ENCODE measurements around the gene GNAZ.
"Not testable (repeated sequence)": the region's sequence is repeated elsewhere in the genome, so short reads cannot be mapped to it uniquely, and the experiment has no call there.

The GNAZ gene

GRCh38 chr22:23070418-23071229 is at the start of gene GNAZ:
Gene GNAZ (plus strand): TSS chr22:23070519. CDS start chr22:23095696, 25,177 bp downstream.
- DNase-seq, result peak; percentile 5
- in situ Hi-C loops (cut with HindIII; ENCODE audit: low pct_ligation_motif_present, low pct_unique_long_range_greater_than_20kb, low sequenced_read_pairs), result no loop called here

GRCh38 chr22:23020659-23021293 is 49.5 kb upstream of the GNAZ start:
- in situ Hi-C loops (cut with HindIII; ENCODE audit: low pct_ligation_motif_present, low pct_unique_long_range_greater_than_20kb, low sequenced_read_pairs), result no loop called here
- no peak for DNase-seq

GRCh38 chr22:23021660-23022353 is 48.5 kb upstream of the GNAZ start:
- in situ Hi-C loops (cut with HindIII; ENCODE audit: low pct_ligation_motif_present, low pct_unique_long_range_greater_than_20kb, low sequenced_read_pairs); DNase-seq: not testable (repeated sequence)

- no peak for DNase-seq
- in situ Hi-C loops (cut with HindIII; ENCODE audit: low pct_ligation_motif_present, low pct_unique_long_range_greater_than_20kb, low sequenced_read_pairs), result no loop called here
These were observed 47.0 kb upstream of the GNAZ start for GRCh38 chr22:23023294-23023693.

- DNase-seq, result no peak
- in situ Hi-C loops (cut with HindIII; ENCODE audit: low pct_ligation_motif_present, low pct_unique_long_range_greater_than_20kb, low sequenced_read_pairs), result no loop called here
These were observed 43.5 kb upstream of the GNAZ start for GRCh38 chr22:23026777-23027176.

GRCh38 chr22:23027849-23028248 is 42.5 kb upstream of the GNAZ start:
- in situ Hi-C loops (cut with HindIII; ENCODE audit: low pct_ligation_motif_present, low pct_unique_long_range_greater_than_20kb, low sequenced_read_pairs); DNase-seq: not testable (repeated sequence)

- DNase-seq, result no peak
- in situ Hi-C loops (cut with HindIII; ENCODE audit: low pct_ligation_motif_present, low pct_unique_long_range_greater_than_20kb, low sequenced_read_pairs), result no loop called here
These were observed 40.6 kb upstream of the GNAZ start for GRCh38 chr22:23029521-23030228.

GRCh38 chr22:23031381-23031780 is 38.9 kb upstream of the GNAZ start:
- in situ Hi-C loops (cut with HindIII; ENCODE audit: low pct_ligation_motif_present, low pct_unique_long_range_greater_than_20kb, low sequenced_read_pairs), result no loop called here
- DNase-seq, result no peak

- in situ Hi-C loops (cut with HindIII; ENCODE audit: low pct_ligation_motif_present, low pct_unique_long_range_greater_than_20kb, low sequenced_read_pairs), result no loop called here
- no peak for DNase-seq
These were observed 38.5 kb upstream of the GNAZ start for GRCh38 chr22:23031786-23032185.

GRCh38 chr22:23032658-23033057 is 37.7 kb upstream of the GNAZ start:
- in situ Hi-C loops (cut with HindIII; ENCODE audit: low pct_ligation_motif_present, low pct_unique_long_range_greater_than_20kb, low sequenced_read_pairs), result no loop called here
- no peak for DNase-seq

- no peak for DNase-seq
- in situ Hi-C loops (cut with HindIII; ENCODE audit: low pct_ligation_motif_present, low pct_unique_long_range_greater_than_20kb, low sequenced_read_pairs), result no loop called here
These were observed 37.0 kb upstream of the GNAZ start for GRCh38 chr22:23033116-23033905.

GRCh38 chr22:23034621-23035556 is 35.4 kb upstream of the GNAZ start:
- no peak for DNase-seq
- in situ Hi-C loops (cut with HindIII; ENCODE audit: low pct_ligation_motif_present, low pct_unique_long_range_greater_than_20kb, low sequenced_read_pairs), result no loop called here

- in situ Hi-C loops (cut with HindIII; ENCODE audit: low pct_ligation_motif_present, low pct_unique_long_range_greater_than_20kb, low sequenced_read_pairs), result no loop called here
- no peak for DNase-seq
These were observed 34.6 kb upstream of the GNAZ start for GRCh38 chr22:23035557-23036277.

GRCh38 chr22:23036684-23037428 is 33.5 kb upstream of the GNAZ start:
- in situ Hi-C loops (cut with HindIII; ENCODE audit: low pct_ligation_motif_present, low pct_unique_long_range_greater_than_20kb, low sequenced_read_pairs), result no loop called here

GRCh38 chr22:23037429-23038333 is 32.6 kb upstream of the GNAZ start:
- in situ Hi-C loops (cut with HindIII; ENCODE audit: low pct_ligation_motif_present, low pct_unique_long_range_greater_than_20kb, low sequenced_read_pairs), result no loop called here
- DNase-seq, result no peak

More at GRCh38 chr22:23036684-23037428, 33.5 kb upstream of the GNAZ start:
- DNase-seq, result no peak

Data from ACHN (cell line).